GM19468 (cell line): ENCODE measurements around the gene ODAPH.
"Not testable (repeated sequence)": the region's sequence is repeated elsewhere in the genome, so short reads cannot be mapped to it uniquely, and the experiment has no call there.

Experiments
- ATAC-seq: cut with Tn5 transposase; IDR thresholded peaks from one replicate; pipeline ENCODE4 v1.9.1; 2021; ENCODE audit warnings: mild to moderate bottlenecking, moderate library complexity, moderate number of reproducible peaks; ENCODE audit not compliant: unreplicated experiment; ENCODE audit errors: extremely low read depth

Gene ODAPH

GRCh38 chr4:75555294-75556164, at the start of gene ODAPH:
ODAPH (plus strand) TSS chr4:75556066; CDS start chr4:75556083, 17 bp downstream.
- ATAC-seq = peak; percentile 62

GRCh38 chr4:75509592-75509991, 46.3 kb upstream of the ODAPH start:
- not testable (repeated sequence) for ATAC-seq

- no peak for ATAC-seq
Observed at GRCh38 chr4:75511841-75512240, 44.0 kb upstream of the ODAPH start.

- ATAC-seq = no peak
Observed at GRCh38 chr4:75512386-75513211, 43.3 kb upstream of the ODAPH start.

- ATAC-seq = no peak
Observed at GRCh38 chr4:75513526-75514130, 42.2 kb upstream of the ODAPH start.

GRCh38 chr4:75514131-75514948, 41.5 kb upstream of the ODAPH start, which contains the start of the genes RCHY1 and THAP6:
RCHY1 (minus strand) TSS chr4:75514403; CDS start chr4:75514286, 117 bp downstream.
THAP6 (plus strand) TSS chr4:75514473; CDS start chr4:75515453, 980 bp downstream.
- ATAC-seq = peak; percentile 79

GRCh38 chr4:75514949-75515612, 40.8 kb upstream of the ODAPH start:
- ATAC-seq = no peak

GRCh38 chr4:75516144-75516543, 39.7 kb upstream of the ODAPH start:
- ATAC-seq = no peak

- not testable (repeated sequence) for ATAC-seq
Observed at GRCh38 chr4:75519452-75519851, 36.4 kb upstream of the ODAPH start.

- no peak for ATAC-seq
Observed at GRCh38 chr4:75525086-75525485, 30.8 kb upstream of the ODAPH start.

GRCh38 chr4:75525910-75526309, 30.0 kb upstream of the ODAPH start:
- ATAC-seq = no peak

- no peak for ATAC-seq
Observed at GRCh38 chr4:75527482-75527881, 28.4 kb upstream of the ODAPH start.

- no peak for ATAC-seq
Observed at GRCh38 chr4:75530556-75531322, 25.1 kb upstream of the ODAPH start.

- not testable (repeated sequence) for ATAC-seq
Observed at GRCh38 chr4:75531536-75532143, 24.2 kb upstream of the ODAPH start.

- ATAC-seq = not testable (repeated sequence)
Observed at GRCh38 chr4:75533339-75533887, 22.5 kb upstream of the ODAPH start.

- ATAC-seq = not testable (repeated sequence)
Observed at GRCh38 chr4:75533926-75534325, 21.9 kb upstream of the ODAPH start.

- not testable (repeated sequence) for ATAC-seq
Observed at GRCh38 chr4:75537308-75537707, 18.6 kb upstream of the ODAPH start.

GRCh38 chr4:75542824-75543223, 13.0 kb upstream of the ODAPH start:
- ATAC-seq = no peak
